ENCODE measurements around the gene KCNJ3.

The KCNJ3 gene

GRCh38 chr2:154698296-154698720 is at the start of gene KCNJ3:
Gene KCNJ3, plus strand, starts transcription at chr2:154698695. Its CDS starts 81 bp downstream, at chr2:154698776.
- no peak within 1 kb of the TSS for H3K27ac Mint-ChIP-seq (ENCODE audit: low read depth)
- no peak within 1 kb of the TSS for H3K4me3 Mint-ChIP-seq
- ATAC-seq (replicated peaks; ENCODE audit: extremely low read depth, poor library complexity, severe bottlenecking), result no peak
- DNase-seq (ENCODE audit: low spot score in 2 of 2), result no peak
- H3K9me3 Mint-ChIP-seq, result peaks cover 11% of the 10 kb centered on the region
- H3K27me3 Mint-ChIP-seq, result peaks cover 14% of the 10 kb centered on the region
- no peaks in the 10 kb centered on the region for H3K4me1 Mint-ChIP-seq
- no peaks in the 10 kb centered on the region for H3K36me3 Mint-ChIP-seq (ENCODE audit: insufficient read depth)

- Mint-ChIP-seq H3K4me3 (no peak overlapping the region), H3K36me3 (ENCODE audit: insufficient read depth) (no peaks in the 10 kb centered on the region), H3K4me1 (no peaks in the 10 kb centered on the region), H3K27me3 (no peaks in the 10 kb centered on the region), H3K9me3 (peaks cover 20% of the 10 kb centered on the region), H3K27ac (ENCODE audit: low read depth) (no peak overlapping the region)
- ATAC-seq (replicated peaks; ENCODE audit: extremely low read depth, poor library complexity, severe bottlenecking) (no peak), DNase-seq (ENCODE audit: low spot score in 2 of 2) (no peak)
Observed at GRCh38 chr2:154655499-154655898, 43.0 kb upstream of the KCNJ3 start.

- H3K9me3 Mint-ChIP-seq, result peaks cover 25% of the 10 kb centered on the region
- DNase-seq (ENCODE audit: low spot score in 2 of 2), result no peak
- H3K27ac Mint-ChIP-seq (ENCODE audit: low read depth), result no peak overlapping the region
- ATAC-seq (replicated peaks; ENCODE audit: extremely low read depth, poor library complexity, severe bottlenecking), result no peak
- no peaks in the 10 kb centered on the region for H3K36me3 Mint-ChIP-seq (ENCODE audit: insufficient read depth)
- no peaks in the 10 kb centered on the region for H3K27me3 Mint-ChIP-seq
- H3K4me3 Mint-ChIP-seq, result no peak overlapping the region
- H3K4me1 Mint-ChIP-seq, result no peaks in the 10 kb centered on the region
Observed at GRCh38 chr2:154658854-154659253, 39.6 kb upstream of the KCNJ3 start.

- Mint-ChIP-seq H3K36me3 (ENCODE audit: insufficient read depth) (no peaks in the 10 kb centered on the region), H3K27me3 (no peaks in the 10 kb centered on the region), H3K9me3 (peaks cover 14% of the 10 kb centered on the region), H3K27ac (ENCODE audit: low read depth) (no peak overlapping the region), H3K4me1 (no peaks in the 10 kb centered on the region), H3K4me3 (no peak overlapping the region)
- ATAC-seq (replicated peaks; ENCODE audit: extremely low read depth, poor library complexity, severe bottlenecking) (no peak), DNase-seq (ENCODE audit: low spot score in 2 of 2) (no peak)
Observed at GRCh38 chr2:154664248-154664647, 34.2 kb upstream of the KCNJ3 start.

- H3K4me3 Mint-ChIP-seq, result no peak overlapping the region
- H3K27me3 Mint-ChIP-seq, result no peaks in the 10 kb centered on the region
- peaks cover 11% of the 10 kb centered on the region for H3K9me3 Mint-ChIP-seq
- ATAC-seq (replicated peaks; ENCODE audit: extremely low read depth, poor library complexity, severe bottlenecking) (no peak), DNase-seq (ENCODE audit: low spot score in 2 of 2) (no peak)
- no peak overlapping the region for H3K27ac Mint-ChIP-seq (ENCODE audit: low read depth)
- H3K4me1 Mint-ChIP-seq, result no peaks in the 10 kb centered on the region
- H3K36me3 Mint-ChIP-seq (ENCODE audit: insufficient read depth), result no peaks in the 10 kb centered on the region
Observed at GRCh38 chr2:154670083-154670482, 28.4 kb upstream of the KCNJ3 start.

- DNase-seq (ENCODE audit: low spot score in 2 of 2) (no peak), ATAC-seq (replicated peaks; ENCODE audit: extremely low read depth, poor library complexity, severe bottlenecking) (no peak)
- H3K36me3 Mint-ChIP-seq (ENCODE audit: insufficient read depth), result no peaks in the 10 kb centered on the region
- H3K4me1 Mint-ChIP-seq, result no peaks in the 10 kb centered on the region
- no peak overlapping the region for H3K4me3 Mint-ChIP-seq
- peaks cover 21% of the 10 kb centered on the region for H3K9me3 Mint-ChIP-seq
- H3K27ac Mint-ChIP-seq (ENCODE audit: low read depth), result no peak overlapping the region
- no peaks in the 10 kb centered on the region for H3K27me3 Mint-ChIP-seq
Observed at GRCh38 chr2:154673694-154674093, 24.8 kb upstream of the KCNJ3 start.

- Mint-ChIP-seq H3K36me3 (ENCODE audit: insufficient read depth) (no peaks in the 10 kb centered on the region), H3K9me3 (peaks cover 34% of the 10 kb centered on the region), H3K27ac (ENCODE audit: low read depth) (no peak overlapping the region), H3K4me1 (no peaks in the 10 kb centered on the region), H3K4me3 (no peak overlapping the region), H3K27me3 (no peaks in the 10 kb centered on the region)
- no peak for ATAC-seq (replicated peaks; ENCODE audit: extremely low read depth, poor library complexity, severe bottlenecking)
- no peak for DNase-seq (ENCODE audit: low spot score in 2 of 2)
Observed at GRCh38 chr2:154677401-154677800, 21.1 kb upstream of the KCNJ3 start.

- no peaks in the 10 kb centered on the region for H3K27me3 Mint-ChIP-seq
- H3K4me3 Mint-ChIP-seq, result no peak overlapping the region
- ATAC-seq (replicated peaks; ENCODE audit: extremely low read depth, poor library complexity, severe bottlenecking) (no peak), DNase-seq (ENCODE audit: low spot score in 2 of 2) (no peak)
- peaks cover 43% of the 10 kb centered on the region for H3K9me3 Mint-ChIP-seq
- no peak overlapping the region for H3K27ac Mint-ChIP-seq (ENCODE audit: low read depth)
- no peaks in the 10 kb centered on the region for H3K36me3 Mint-ChIP-seq (ENCODE audit: insufficient read depth)
- no peaks in the 10 kb centered on the region for H3K4me1 Mint-ChIP-seq
Observed at GRCh38 chr2:154681741-154682140, 16.8 kb upstream of the KCNJ3 start.

GRCh38 chr2:154686162-154686561 is 12.3 kb upstream of the KCNJ3 start:
- Mint-ChIP-seq H3K27ac (ENCODE audit: low read depth) (no peak overlapping the region), H3K9me3 (peaks cover 28% of the 10 kb centered on the region), H3K27me3 (no peaks in the 10 kb centered on the region), H3K36me3 (ENCODE audit: insufficient read depth) (no peaks in the 10 kb centered on the region), H3K4me3 (no peak overlapping the region), H3K4me1 (no peaks in the 10 kb centered on the region)
- no peak for DNase-seq (ENCODE audit: low spot score in 2 of 2)
- ATAC-seq (replicated peaks; ENCODE audit: extremely low read depth, poor library complexity, severe bottlenecking), result no peak

GRCh38 chr2:154688373-154688772 is 10.1 kb upstream of the KCNJ3 start:
- Mint-ChIP-seq H3K4me3 (no peak overlapping the region), H3K27ac (ENCODE audit: low read depth) (no peak overlapping the region), H3K4me1 (no peaks in the 10 kb centered on the region), H3K27me3 (no peaks in the 10 kb centered on the region), H3K36me3 (ENCODE audit: insufficient read depth) (no peaks in the 10 kb centered on the region), H3K9me3 (peaks cover 20% of the 10 kb centered on the region)
- DNase-seq (ENCODE audit: low spot score in 2 of 2) (no peak), ATAC-seq (replicated peaks; ENCODE audit: extremely low read depth, poor library complexity, severe bottlenecking) (no peak)

- H3K27me3 Mint-ChIP-seq, result no peaks in the 10 kb centered on the region
- no peaks in the 10 kb centered on the region for H3K36me3 Mint-ChIP-seq (ENCODE audit: insufficient read depth)
- ATAC-seq (replicated peaks; ENCODE audit: extremely low read depth, poor library complexity, severe bottlenecking), result no peak
- H3K27ac Mint-ChIP-seq (ENCODE audit: low read depth), result no peak overlapping the region
- peaks cover 20% of the 10 kb centered on the region for H3K9me3 Mint-ChIP-seq
- H3K4me1 Mint-ChIP-seq, result no peaks in the 10 kb centered on the region
- DNase-seq (ENCODE audit: low spot score in 2 of 2), result no peak
- no peak overlapping the region for H3K4me3 Mint-ChIP-seq
Observed at GRCh38 chr2:154689158-154689557, 9.3 kb upstream of the KCNJ3 start.

- DNase-seq (ENCODE audit: low spot score in 2 of 2) (no peak), ATAC-seq (replicated peaks; ENCODE audit: extremely low read depth, poor library complexity, severe bottlenecking) (no peak)
- H3K4me1 Mint-ChIP-seq, result no peaks in the 10 kb centered on the region
- no peak overlapping the region for H3K4me3 Mint-ChIP-seq
- H3K9me3 Mint-ChIP-seq, result peaks cover 6% of the 10 kb centered on the region
- H3K27ac Mint-ChIP-seq (ENCODE audit: low read depth), result no peak overlapping the region
- no peaks in the 10 kb centered on the region for H3K36me3 Mint-ChIP-seq (ENCODE audit: insufficient read depth)
- no peaks in the 10 kb centered on the region for H3K27me3 Mint-ChIP-seq
Observed at GRCh38 chr2:154692927-154693326, 5.6 kb upstream of the KCNJ3 start.

- DNase-seq (ENCODE audit: low spot score in 2 of 2), result no peak
- no peak overlapping the region for H3K27ac Mint-ChIP-seq (ENCODE audit: low read depth)
- no peak for ATAC-seq (replicated peaks; ENCODE audit: extremely low read depth, poor library complexity, severe bottlenecking)
- H3K36me3 Mint-ChIP-seq (ENCODE audit: insufficient read depth), result no peaks in the 10 kb centered on the region
- H3K9me3 Mint-ChIP-seq, result peaks cover 6% of the 10 kb centered on the region
- no peak overlapping the region for H3K4me3 Mint-ChIP-seq
- peaks cover 4% of the 10 kb centered on the region for H3K27me3 Mint-ChIP-seq
- H3K4me1 Mint-ChIP-seq, result no peaks in the 10 kb centered on the region
Observed at GRCh38 chr2:154693741-154694340, 4.7 kb upstream of the KCNJ3 start.
